GM19025 (cell line): ENCODE measurements around the gene RHNO1.

ENCODE experiments used
- ATAC-seq: cut with Tn5 transposase; IDR thresholded peaks from one replicate; pipeline ENCODE4 v1.9.1; 2021; ENCODE audit warnings: mild to moderate bottlenecking, low read depth, moderate library complexity; ENCODE audit not compliant: unreplicated experiment

RHNO1 gene, protein sequence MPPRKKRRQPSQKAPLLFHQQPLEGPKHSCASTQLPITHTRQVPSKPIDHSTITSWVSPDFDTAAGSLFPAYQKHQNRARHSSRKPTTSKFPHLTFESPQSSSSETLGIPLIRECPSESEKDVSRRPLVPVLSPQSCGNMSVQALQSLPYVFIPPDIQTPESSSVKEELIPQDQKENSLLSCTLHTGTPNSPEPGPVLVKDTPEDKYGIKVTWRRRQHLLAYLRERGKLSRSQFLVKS

DNA sequence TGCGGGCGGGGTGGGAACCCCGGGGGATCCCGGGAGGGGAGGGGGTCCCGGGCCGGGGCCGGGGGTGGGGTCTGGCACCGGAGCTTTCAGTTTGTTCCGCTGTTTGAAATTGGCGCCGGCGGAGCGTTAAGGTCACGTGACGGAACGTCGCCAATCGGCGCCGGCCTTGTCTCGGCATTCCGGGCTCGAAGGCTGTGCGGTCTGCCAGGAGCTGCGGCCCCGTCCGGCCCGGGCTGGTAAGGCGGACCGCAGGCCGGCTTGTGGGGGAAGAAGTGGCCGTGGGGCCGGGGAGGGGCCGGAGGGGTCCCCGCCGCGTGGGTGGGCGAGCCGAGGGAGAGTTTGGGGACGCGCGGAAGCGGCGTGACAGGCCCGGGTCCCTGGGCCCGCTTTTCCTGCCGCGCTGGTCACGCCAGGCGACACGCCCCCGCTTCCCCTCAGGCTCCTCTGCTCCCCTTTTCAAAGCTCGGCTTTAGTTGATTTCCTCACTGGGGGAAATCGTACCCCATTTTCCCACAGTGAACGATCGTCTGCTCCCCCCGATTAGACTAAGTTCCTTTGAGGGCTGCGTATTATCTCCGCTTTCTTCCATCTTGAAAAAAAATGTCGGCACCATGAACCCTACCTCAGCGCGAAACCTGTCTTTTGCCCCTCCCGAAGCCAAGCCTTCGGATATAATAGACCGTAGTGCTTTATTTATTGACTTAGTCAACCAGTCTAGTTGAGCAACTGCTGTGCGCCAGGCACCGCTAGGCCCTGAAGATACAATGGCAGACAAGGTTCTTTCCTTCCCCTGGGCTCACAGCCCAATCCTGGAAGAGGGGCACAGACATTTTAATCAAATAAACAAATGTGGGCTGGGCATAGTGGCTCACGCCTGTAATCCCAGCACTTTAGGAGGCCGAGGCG, at the start of gene RHNO1, which contains the start of gene FOXM1:
Gene RHNO1, plus strand, starts transcription at position 177 of the 906 bp plus-strand sequence. CDS start 8,144 bp downstream, outside the sequence.
Gene FOXM1, minus strand, starts transcription at position 128 of the 906 bp plus-strand sequence. CDS start 2,696 bp downstream, outside the sequence.
- peak; percentile 84 for ATAC-seq

DNA sequence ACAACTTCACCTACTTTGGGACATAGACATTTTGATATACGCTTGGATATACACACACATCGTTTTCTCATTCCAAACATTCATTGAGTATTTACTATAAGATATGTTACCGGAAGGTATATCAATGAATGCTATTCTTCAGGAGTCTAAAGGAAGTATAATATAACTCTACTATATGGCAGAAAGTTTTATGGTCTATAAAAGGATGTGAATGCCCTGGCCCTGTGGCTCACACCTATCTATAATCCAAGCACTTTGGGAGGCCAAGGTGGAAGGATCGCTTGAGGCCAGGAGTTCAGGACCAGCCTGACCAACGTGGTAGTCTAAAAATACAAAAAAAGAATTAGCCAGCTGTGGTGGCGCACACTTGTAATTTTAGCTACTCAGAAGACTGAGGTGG, 47.7 kb upstream of the RHNO1 start:
- no peak for ATAC-seq

DNA sequence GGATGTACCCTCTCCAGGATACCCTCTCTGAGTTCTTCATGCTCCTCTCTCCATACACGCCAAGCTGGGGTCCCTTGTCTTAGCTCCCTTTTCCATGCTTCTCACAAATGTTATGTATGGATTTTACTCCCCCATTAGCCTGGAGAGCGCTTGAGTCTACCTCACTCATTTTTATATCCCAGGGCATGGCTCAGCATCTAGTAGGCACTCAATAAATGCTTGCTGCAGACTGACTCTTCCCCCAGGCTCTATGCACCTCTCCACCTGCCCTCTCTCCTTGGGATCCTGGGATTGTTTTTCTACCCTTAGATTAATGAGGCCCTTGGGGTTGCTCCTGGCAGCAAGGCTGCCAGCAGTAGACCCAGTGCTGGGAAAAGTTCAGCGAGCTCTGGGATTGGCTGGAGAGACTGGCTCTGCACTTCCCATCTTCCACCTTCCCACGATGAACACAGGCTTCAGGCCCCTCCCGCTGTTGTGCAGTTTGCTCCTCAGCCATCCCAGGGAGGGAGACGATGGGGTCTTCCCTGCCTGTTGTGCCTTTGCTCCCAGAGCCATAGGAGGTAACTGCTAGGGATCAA, 44.4 kb upstream of the RHNO1 start:
- ATAC-seq = no peak

DNA sequence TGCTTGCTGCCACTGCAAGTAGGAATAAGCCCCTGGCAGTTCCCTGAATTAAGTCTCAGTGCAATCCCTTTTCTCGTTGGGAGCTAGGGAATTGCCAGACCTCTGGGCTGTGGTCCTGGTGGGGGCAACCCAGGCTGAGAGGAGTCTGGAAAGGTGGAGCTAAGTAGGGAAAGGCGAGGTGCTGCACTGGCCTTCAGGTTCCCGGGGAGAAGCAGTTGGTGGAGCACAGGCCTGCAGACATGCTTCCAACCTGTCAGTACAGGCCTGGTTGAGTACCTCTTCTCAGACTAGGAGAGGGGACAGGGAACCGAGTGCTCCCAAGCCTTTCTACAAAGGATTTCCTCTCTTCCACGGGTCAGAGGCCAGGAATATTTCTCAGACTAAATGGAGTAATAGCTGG, 43.7 kb upstream of the RHNO1 start:
- ATAC-seq = no peak

DNA sequence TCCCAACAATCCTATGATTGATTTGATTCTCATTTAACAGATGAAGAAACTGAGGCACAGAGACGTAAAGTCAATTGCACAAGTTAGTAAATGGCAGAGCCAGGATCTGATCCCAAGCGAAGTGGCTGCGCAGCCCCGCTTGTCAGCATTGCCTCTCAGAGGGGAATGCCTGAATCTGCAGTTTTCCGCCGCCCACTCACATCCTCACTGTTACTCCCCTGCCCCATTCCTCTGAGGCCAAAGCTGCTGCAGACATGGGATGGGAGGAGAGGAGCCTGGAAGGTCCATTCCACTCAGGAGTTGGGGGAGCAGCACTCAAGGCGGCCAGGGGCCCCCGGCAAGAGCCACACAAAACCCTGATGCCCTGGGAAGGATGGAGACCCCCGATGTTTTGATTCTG, 43.2 kb upstream of the RHNO1 start:
- no peak for ATAC-seq

DNA sequence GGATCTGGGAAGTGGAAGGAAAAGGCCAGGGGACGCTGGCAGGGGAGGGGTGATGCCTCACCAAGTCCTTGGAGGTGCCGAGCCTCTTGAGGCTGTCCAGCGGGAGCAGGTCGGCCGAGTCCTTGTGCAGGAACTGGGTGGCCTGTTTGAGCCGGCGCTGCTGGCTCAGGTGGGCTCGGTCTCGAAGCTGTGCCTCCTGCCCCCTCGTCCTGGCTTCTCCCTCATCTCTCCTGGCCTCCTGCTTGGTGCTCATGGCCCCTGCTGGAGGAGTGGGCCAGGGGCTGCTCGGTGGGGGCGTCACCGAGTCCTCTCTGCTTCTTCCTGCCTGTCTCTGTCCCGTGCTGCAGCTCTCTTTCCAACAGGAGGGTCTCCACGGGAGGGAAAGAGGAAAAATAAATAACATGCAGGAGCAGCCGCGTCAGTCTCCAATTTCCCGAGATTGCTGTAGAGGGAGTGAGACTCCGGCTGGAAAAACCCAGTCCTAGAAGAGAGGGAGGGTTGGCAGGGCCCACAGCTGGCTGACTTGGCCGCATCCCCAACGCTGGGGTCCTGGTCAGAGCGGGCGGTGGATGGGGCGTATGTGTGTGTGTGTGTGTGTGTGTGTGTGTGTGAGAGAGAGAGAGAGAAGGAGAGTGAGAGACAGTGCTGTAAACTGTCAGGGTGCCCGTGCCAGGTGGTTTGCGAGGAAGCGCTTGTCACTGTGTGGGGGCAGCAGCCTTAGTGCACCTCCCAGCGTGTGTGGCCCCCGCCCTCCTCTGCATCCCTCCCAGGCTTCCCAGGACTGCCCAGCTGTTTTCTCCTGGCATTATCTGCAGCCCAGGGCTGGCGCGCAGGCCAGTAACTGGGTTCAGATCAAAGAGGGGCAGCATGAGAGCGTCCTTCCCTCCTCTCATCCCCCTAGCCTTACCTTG, 42.2 kb upstream of the RHNO1 start, which contains the start of gene NRIP2:
Gene NRIP2, minus strand, starts transcription at position 455 of the 911 bp plus-strand sequence. Its CDS starts 52 bp downstream, at position 403.
- no peak for ATAC-seq

DNA sequence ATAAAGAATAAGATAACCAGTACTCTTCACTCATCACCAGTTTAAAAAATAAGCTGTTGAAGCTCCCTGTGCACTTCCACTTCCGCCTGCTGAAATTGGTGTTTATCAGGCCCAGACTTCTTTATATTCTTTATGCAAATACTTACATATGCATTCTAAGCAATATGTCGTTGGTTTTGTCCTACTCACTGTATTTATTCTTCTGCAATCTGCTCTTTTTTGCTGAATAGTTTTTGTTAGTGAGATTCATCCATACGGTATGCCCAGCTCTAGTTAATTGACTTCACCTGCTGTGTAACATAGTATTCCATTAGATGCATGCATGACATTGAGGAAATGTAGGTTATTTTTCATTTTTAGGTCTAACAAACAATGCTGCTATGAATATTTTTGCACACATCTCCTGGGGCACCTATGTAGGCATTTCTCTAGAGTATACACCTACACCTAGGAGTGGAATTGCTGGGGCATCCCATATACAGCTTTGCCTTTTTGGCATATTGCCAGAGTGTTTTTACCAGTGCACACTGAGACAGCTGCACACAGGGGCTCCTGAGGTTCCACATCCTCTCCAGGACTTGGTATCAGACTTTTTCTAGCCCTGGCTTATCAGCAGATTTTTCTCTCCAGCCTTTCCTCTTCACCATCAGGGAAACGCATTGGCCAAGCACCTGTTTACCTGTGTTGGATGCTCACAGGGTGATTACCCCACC, 41.2 kb upstream of the RHNO1 start:
- no peak for ATAC-seq

DNA sequence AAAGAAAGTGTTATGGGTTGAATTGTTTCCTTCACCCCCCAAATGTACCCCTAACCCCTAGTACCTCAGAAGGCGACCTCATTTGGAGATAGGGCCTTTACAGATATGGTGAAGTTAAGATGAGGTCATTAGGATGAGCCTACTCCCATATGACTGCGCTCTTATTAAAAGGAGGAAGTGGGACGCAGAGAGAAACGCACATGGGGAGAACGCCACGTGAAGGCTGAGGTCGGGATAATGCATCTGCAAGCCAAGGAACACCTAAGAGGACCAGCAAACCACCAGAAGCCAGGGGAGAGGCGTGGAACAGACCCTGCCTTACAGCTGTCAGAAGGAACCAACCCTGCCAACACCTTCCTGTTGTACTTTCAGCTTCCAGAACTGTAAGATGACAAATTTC, 40.4 kb upstream of the RHNO1 start:
- no peak for ATAC-seq

DNA sequence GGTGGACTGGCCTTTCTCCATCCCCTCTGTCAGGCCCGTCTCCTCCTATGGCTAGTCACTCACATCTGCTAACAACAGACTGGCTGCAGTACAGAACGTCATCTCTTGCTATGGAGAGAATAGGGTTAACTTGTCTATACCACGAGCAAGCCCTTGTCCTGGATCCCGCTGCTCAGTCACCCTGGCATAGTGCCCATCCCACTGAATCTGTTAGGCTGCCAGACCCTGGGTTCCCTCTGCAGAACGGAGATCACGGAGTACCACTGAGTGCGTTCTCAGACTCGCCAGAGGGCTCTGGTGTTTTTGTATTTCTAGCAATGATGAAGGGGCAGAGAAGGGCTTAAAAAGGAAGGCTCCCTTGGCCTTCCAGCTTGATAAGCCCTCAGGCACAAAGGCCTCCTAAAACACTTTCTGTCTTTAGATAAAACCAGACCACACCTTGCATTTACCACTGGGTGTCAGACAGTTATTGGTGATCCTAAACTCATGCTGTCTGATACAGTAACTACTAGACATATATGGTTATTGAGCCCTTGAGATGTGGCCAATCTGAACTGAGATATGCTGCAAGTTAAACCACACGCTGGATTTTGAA, 35.9 kb upstream of the RHNO1 start:
- no peak for ATAC-seq

DNA sequence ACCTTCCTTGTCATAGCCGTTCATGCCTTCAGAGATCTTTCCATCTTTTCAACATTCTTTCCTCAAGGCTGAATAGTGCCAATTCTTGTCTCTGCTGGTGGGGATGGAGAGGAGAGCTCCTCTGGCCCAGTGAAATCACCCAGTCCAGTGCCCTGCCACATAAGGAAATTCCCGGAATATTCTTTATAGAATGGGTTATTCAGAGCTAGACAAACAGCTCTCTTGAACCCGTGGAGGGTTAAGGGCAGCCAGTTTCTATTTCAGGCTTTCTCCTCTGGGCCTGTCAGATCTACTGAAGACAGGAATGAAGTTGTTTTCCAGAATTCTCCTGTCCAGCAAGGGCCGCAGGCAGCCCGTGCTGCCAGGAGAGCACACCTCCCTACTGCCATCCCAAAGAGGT, 34.1 kb upstream of the RHNO1 start:
- ATAC-seq = no peak

DNA sequence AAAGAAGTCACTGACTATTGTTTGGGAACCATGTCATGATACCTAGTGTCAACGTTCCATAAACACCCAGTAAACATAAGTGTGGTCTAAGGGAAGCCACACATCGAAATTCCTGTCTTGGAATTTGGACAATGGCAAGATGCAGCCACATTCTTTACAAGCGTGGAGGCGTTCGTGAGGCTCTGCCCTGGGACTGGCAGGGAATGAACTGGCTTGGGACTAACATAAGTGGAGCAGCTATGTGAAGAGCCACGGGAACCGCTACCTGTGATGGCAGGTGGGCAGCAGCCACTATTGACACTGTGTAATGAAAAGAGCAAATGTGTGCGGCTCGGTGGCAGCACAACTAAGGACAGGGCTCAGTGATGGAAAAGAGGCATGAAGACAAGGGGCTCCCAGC, 32.2 kb upstream of the RHNO1 start:
- no peak for ATAC-seq

DNA sequence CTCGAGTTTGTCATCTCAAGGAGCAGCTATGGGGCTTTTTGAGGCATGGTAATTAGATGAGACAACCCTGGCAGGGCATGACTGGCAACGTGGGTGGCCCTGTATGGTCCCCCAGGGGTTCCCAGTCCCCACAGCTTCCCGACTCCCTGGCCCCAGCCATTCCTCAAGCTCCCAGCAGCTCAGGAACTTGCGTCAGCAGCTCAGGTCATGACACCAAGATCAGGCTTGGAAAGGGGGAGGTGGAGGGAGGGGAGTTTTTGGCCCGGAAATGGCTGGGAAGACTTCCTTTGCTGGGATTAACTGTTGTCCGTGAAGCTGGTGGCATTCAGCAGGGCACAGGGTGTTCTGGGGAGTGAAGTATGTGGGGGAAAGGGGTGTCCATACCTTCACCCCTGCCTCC, 31.7 kb upstream of the RHNO1 start:
- no peak for ATAC-seq

DNA sequence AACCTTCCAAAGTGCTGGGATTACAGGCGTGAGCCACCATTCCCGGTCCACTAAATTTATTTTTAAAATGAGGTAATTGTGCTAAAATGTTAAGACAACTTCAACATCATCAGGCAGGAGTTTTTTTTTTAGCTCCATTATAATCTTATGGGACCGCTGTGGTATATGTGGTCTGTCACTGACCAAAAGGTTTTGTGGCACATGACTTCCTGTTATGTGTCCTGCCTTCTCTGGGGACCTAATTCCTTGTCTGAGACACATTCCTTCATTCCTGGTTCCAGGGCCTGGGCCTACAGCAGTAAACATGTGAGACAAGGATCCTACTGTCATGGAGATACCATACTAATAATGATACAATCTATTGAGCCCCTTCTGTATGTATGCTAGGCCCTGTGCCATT, 25.1 kb upstream of the RHNO1 start:
- no peak for ATAC-seq

DNA sequence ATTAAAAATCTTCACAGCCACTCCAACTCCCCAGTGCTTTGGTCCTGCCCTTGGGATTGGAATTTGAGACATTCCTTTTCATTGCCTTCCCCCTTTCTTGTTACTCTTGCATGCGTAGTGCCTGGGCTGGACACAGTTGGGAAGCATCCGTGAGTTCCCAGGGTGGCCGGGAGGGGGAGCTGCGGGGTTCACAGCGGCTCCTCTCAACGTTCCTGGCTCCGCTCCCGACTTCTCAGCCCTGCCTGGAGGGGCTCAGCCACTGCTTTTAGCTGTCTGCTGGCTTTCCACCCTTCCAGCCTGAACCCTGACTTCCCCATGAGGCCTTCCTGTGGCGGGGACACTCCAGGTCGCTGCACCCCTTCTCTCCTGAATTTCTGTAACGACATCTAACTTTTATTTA, 23.4 kb upstream of the RHNO1 start:
- ATAC-seq = no peak

DNA sequence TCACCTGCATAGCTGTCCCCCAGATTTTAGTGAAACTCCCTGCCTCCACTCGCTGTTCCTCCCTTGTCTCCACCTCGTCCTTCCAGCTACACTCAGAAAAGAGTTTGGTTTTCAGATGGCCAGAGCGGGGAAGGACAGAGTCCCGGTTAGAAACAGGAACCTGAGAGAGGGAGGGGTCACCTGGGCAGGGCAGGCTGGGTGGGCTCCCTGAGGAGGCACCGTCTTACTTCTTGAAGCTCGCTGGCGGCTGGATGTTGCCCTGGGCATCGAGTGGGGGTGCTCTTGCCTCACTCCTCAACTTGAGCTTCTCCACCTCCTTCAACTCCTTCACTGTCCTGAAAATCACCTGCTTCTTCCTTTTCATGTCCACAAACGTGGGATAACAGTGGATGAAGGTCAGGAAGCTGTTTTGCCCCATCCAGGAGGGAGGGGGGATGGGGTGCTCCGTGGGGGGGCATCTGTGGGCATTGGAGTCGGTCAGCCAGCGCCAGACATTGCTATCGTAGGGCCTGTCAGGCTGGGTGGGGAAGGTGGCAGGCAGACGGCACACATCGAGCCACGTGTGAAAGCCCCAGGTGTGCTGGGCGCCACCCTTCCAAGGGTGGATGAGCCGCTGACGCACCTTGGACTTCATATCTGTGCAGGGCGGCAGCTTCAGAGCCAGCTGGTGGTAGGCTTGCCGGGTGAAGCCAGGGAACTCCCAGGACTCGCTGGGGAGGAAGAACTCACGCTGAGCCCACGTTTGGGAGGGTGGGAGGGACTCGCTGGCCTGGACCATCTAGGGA, 22.2 kb upstream of the RHNO1 start:
- no peak for ATAC-seq

DNA sequence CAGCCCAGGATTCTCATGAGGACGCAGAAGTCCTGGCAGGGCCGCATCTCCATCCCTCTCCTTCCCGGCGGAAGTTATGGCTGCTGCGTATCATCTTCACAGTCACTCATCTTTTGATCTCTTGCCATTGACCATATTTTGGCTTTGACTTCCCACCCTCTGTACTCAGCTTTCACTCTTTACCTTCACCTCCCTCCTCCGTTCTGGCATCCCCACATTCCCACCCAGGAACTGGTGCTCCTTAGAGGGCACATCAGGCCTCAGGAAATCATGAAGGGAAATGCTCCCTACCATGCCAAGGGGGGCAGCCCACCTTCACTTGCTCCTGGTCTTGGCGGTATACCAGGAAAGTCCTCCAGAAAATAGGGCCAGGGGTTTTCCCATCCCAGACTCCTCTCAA, 21.5 kb upstream of the RHNO1 start:
- no peak for ATAC-seq

DNA sequence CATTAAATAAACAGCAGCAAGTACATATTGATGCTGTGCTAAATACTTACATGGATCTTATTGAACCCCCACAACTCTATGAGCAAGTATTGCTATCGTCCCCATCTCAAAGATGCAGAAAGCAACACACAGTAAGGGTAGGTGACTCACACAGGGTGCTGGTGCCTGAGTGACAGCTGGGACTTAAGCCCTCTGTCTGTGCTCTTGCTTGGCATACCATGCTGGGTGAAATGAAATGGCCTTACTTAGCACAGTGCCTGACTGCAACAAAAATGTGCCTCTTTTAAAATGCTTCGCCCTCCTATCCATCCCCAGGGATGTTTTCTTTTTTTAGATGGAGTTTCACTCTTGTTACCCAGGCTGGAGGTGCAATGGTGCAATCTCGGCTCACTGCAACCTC, 21.0 kb upstream of the RHNO1 start:
- no peak for ATAC-seq

DNA sequence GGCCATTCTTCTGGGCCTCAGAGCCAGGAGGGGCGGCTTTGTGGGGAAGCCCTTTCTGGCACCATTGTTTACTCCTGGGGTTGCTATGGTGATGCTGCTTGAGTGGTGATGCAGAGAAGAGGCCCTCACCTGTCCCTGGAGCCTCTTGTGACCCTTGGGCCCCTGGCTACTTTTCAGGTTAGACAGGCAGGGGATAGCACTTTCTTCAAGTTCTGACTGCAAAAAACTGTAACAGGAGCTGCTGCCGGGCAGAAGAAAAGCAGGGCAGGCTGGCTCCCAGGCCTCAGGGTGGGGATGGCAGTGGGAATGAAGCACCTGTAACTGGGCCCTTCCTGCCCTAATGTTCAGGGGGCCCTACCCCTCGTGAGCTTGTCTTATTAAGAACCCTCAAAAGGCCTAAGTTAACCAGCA, 20.0 kb upstream of the RHNO1 start, which contains the start of gene TEX52:
Gene TEX52, minus strand, starts transcription at position 19 of the 411 bp plus-strand sequence. Its CDS starts 13 bp downstream, at position 6.
- no peak for ATAC-seq
